ENCODE measurements around the gene MAGEC3.

MAGEC3 gene

DNA sequence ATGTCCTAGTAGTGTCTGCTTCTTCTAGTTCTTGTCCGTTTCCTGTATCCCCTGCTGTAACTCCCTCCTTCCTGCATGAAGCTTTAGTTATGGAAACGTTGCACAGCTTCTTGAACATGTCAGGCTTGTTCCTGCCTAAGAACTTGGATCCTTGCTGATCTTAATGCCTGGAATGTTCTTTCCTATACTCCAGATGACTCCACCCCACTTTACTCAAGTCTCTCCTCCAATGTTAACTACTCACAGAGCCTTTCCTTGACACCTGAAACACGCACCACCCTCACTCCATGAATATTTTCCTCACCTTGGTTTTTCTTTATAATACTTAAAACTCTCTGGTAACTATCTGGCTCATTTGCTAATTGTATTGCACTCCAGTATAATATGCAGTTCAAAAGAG lies 19.4 kb downstream of the MAGEC3 start:
- TF ChIP-seq, protein P1, sequence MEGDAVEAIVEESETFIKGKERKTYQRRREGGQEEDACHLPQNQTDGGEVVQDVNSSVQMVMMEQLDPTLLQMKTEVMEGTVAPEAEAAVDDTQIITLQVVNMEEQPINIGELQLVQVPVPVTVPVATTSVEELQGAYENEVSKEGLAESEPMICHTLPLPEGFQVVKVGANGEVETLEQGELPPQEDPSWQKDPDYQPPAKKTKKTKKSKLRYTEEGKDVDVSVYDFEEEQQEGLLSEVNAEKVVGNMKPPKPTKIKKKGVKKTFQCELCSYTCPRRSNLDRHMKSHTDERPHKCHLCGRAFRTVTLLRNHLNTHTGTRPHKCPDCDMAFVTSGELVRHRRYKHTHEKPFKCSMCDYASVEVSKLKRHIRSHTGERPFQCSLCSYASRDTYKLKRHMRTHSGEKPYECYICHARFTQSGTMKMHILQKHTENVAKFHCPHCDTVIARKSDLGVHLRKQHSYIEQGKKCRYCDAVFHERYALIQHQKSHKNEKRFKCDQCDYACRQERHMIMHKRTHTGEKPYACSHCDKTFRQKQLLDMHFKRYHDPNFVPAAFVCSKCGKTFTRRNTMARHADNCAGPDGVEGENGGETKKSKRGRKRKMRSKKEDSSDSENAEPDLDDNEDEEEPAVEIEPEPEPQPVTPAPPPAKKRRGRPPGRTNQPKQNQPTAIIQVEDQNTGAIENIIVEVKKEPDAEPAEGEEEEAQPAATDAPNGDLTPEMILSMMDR (IDR thresholded peaks at IDR 0.05): no peak

DNA sequence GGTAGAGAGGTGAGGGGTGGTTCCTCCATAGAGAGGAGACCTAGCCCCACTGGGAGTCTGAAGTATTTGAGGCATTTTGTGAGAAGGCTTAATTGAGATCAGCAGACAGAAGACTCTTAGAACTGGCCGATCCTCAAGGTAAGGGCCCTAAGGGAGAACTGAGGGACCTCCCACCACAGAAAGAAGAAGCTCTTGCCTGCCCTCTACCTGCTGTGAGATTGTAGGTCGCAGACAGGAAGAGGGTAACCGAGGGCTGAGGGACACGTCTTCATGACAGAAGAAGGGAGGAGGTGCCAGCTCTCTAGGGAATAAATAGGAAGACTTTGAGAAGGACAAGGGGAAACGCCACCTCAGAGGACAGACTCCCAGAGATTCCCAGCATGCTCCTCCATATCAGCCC lies 41.5 kb downstream of the MAGEC3 start:
- TF ChIP-seq, protein P1 (IDR thresholded peaks at IDR 0.05): no peak; the same call in 1 of the 2 replicates

DNA sequence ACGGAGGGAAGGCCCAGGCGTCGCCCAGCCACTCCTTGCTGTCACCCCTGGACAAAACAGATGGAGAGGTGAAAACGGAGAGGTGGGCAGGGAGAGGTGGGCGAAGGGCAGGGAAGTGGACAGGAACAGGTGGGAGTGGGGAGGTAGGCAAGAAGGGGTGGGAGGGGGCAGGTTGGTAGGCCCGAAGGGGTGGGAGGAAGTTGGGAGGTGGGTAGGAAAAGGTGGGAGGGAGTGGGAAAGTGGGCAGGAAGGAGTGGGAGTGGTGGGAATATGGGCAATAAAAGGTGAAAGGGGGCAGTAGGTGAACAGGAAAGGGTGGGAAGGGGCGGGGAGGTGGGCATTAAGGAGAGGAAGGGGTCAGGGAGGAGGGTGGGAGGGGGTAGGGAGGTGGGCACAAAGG lies 56.6 kb downstream of the MAGEC3 start:
- TF ChIP-seq, protein P1 (IDR thresholded peaks at IDR 0.05): no peak

DNA sequence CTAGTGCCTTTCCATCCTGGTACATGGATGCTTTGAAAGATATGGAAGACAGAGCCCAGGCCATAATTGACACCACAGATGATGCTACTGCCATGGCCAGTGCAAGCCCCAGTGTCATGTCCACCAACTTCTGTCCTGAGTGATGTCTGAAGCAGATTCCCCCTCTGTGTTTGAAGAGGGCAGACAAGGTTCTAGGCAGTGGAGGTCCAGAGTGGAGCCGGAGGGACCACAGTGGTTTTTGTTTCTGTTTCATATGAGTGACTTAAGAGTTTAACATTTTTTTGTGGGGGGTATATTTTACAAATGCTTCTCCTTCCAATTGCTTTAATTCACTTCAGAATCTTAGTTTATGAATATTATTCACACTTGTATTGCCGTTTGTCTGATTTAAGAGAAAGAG lies 59.6 kb downstream of the MAGEC3 start:
- TF ChIP-seq, protein P1 (IDR thresholded peaks at IDR 0.05): no peak

DNA sequence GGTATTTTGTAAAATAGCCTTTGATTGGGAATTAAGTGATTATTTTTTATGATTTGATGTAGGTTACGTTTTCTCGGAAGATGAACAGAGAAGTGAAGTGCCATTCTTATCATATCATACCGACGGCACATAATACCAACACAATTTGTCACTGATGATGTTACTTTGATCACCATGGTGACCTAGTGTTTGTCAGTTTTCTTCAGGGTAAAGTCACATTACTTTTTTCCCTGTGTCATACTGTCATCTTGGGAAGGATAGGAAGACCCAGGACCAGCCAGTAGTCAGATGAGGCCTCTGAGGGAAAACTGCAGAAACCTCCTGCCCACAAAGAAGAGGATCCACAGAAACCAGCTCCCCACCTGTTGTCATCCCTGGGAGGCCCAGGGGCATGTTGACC lies 64.2 kb downstream of the MAGEC3 start:
- TF ChIP-seq, protein P1 (IDR thresholded peaks at IDR 0.05): no peak

DNA sequence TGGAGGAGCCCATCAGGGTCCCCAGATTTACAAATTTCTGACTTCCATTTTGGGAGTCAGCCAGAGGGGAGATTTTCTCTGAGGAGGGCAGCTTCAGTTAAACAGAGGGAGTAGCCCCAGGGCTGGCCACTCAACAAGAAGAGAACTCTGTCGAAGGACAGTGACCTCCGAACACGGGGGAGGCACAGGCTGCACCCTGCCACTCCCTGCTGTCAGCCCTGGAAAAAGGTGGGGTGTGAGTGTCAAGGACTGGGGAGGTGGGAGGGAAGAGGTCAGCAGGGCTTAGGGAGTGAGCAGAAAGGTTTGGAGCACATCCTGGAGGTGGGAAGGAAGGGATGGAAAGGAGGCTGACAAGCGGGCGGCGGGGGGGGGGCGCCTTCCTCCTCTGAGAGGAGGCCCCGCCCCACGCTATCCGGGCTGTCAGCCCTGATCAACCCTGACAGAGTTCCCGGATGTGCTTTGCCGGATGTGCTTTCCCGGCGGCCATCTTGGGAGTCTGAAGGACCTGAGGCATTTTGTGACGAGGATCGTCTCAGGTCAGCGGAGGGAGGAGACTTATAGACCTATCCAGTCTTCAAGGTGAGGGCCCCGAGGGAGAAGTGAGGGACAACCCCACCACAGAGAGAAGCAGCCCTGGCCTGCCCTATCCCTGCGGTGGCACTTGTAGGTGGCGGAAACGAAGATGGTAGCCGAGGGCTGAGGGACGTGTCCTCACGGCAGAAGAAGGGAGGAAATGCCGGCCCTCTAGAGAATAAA lies 65.5 kb downstream of the MAGEC3 start, which contains the start of gene MAGEC1:
Gene MAGEC1 (plus strand): TSS at position 495 of the 756 bp plus-strand sequence. CDS start 1,179 bp downstream, outside the sequence.
- TF ChIP-seq, protein P1 (IDR thresholded peaks at IDR 0.05): no peak

DNA sequence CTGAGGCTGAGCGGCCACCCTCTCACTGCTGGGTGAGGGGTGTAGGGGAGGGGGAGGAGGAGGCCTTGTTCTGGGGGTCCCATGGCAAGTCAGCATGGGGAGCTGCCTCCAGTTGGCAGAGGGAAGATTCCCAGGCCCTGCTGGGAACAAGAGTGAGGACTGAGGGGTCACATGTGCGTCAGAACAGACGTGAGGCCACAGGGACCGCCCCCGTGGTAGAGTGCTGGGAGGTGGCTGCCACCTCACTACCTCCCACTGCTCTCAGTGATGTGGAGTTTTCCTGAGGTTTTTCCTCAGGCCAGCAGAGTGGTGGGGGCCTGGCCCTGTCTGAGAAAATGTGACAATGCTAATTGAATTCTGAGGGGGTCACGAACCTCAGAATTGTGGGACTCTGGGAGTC lies 66.1 kb downstream of the MAGEC3 start:
- TF ChIP-seq, protein P1 (IDR thresholded peaks at IDR 0.05): no peak

Data from LNCAP (cell line).